AG04450 (cell line): ENCODE measurements around the gene ST14. TPM values are rescaled to one million over a fixed set of nuclear protein-coding genes. Genes with fewer than 3 reads are reported as not detected.

Experiments used
- CTCF ChIA-PET: fragments of 300-600, 350-600 bp; formaldehyde crosslinking; extraction: SDS; loops from one replicate; lab custom pipeline; 2022; ENCODE audit warnings: antibody characterized with exemption, inconsistent platforms; lab: Charles Lee
- POLR2A ChIA-PET: fragments of 350-600 bp; formaldehyde crosslinking; extraction: SDS; loops from one replicate; lab custom pipeline; 2021; ENCODE audit warnings: antibody characterized with exemption, inconsistent platforms; lab: Yijun Ruan, JAX
- DNase-seq: peaks from one replicate; pipeline ENCODE4 v3.0.0-alpha.2; 2011; ENCODE audit warnings: low read depth, low spot score
- H3K27ac ChIP-seq: one replicate; pipeline ENCODE4 v1.5.1; 2012; ENCODE audit warnings: low read depth, low read length, control low read depth
- H3K27me3 ChIP-seq: one replicate; pipeline ENCODE4 v1.6.0; 2012; ENCODE audit warnings: low read length; ENCODE audit not compliant: control insufficient read depth, insufficient read depth
- H3K4me3 ChIP-seq: 2 replicates; pipeline ENCODE4 v1.5.1; 2011; ENCODE audit warnings: mild to moderate bottlenecking, low read depth, low read length, control low read depth
- H3K9me3 ChIP-seq: 2 replicates; pipeline ENCODE4 v1.5.1; 2012; ENCODE audit warnings: low read length; ENCODE audit not compliant: control insufficient read depth, insufficient read depth
- polyA plus RNA-seq: library from polyadenylated mRNA; depleted of rRNA; stranded (reverse); fragments of >200 nt; gene quantifications from 2 replicates; pipeline ENCODE4 v1.2.3, GENCODE V29; 2011
- TF ChIP-seq, protein P1 (sequence below): IDR thresholded peaks from 2 replicates; pipeline ENCODE4 v1.5.1; 2011; ENCODE audit warnings: low read depth, low read length, control low read depth, inconsistent platforms

The ST14 gene
- polyA plus RNA-seq, 1 experiment: not detected

DNA sequence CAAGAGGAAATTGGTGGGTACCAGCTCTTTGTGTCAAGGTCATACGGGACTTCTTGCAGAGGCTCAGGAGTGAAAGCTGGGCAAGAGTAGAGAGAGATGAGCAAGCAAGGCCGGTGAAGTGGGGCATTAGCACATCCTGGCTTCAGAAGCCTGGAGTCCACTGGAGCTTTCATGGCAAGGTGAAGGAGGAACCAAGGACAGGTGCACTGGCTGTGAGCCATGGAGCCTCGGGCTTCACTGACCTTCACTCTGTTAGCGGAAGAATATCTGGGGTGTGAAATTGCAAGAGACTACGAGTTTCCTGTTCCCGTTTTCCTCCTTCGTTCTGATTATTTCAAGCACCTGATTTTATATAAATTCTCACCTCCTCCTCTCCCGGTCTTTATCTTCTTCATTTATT, 25.9 kb upstream of the ST14 start:
- H3K27ac ChIP-seq: no peak overlapping the region
- no peaks in the 10 kb centered on the region for H3K27me3 ChIP-seq
- POLR2A ChIA-PET: no interaction called here
- no peak overlapping the region for H3K4me3 ChIP-seq
- H3K9me3 ChIP-seq: no peaks in the 10 kb centered on the region
- DNase-seq: no peak
- TF ChIP-seq, protein P1, sequence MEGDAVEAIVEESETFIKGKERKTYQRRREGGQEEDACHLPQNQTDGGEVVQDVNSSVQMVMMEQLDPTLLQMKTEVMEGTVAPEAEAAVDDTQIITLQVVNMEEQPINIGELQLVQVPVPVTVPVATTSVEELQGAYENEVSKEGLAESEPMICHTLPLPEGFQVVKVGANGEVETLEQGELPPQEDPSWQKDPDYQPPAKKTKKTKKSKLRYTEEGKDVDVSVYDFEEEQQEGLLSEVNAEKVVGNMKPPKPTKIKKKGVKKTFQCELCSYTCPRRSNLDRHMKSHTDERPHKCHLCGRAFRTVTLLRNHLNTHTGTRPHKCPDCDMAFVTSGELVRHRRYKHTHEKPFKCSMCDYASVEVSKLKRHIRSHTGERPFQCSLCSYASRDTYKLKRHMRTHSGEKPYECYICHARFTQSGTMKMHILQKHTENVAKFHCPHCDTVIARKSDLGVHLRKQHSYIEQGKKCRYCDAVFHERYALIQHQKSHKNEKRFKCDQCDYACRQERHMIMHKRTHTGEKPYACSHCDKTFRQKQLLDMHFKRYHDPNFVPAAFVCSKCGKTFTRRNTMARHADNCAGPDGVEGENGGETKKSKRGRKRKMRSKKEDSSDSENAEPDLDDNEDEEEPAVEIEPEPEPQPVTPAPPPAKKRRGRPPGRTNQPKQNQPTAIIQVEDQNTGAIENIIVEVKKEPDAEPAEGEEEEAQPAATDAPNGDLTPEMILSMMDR: no peak
- CTCF ChIA-PET: interaction anchor here (1.1 to 8.9 kb wide), 4 partner anchors 14 to 251 kb away, joined by 4 to 395 read pairs (median 70); no protein-coding TSS in a partner anchor

DNA sequence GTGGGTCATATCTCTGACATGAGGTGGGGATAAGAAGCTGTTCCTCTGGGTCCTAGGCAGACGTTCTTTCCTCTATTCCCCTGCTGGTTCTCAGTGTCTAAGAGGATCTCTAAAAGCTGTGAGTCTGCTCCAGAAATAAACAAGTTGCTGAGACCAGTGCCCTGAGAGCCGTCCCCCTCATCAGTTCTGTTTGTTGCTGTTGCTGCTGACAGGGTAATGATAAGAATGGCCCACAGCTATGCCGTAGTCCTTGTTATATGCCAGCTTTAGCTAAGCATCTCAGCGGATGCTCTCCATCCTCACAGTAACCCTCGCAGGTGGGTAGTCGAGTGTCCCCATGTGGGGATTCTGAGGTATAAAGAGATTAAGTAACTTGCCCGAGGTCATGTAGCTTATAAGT, 23.5 kb upstream of the ST14 start:
- no peak for DNase-seq
- Histone ChIP-seq H3K27ac (no peak overlapping the region), H3K9me3 (no peaks in the 10 kb centered on the region), H3K27me3 (no peaks in the 10 kb centered on the region), H3K4me3 (no peak overlapping the region)
- ChIA-PET CTCF (interaction anchor here (8.2 to 8.9 kb wide), 2 partner anchors 16 to 213 kb away, joined by 96 to 395 read pairs; no protein-coding TSS in a partner anchor), POLR2A (interaction anchor here (0.6 kb wide), 1 partner anchor 134 kb away, joined by 3 read pairs; the partner anchor contains the start of gene PRDM10)
- TF ChIP-seq, protein P1: no peak

GRCh38 chr11:130137999-130138398, 21.6 kb upstream of the ST14 start:
- DNase-seq: no peak
- H3K4me3 ChIP-seq: no peak overlapping the region
- H3K9me3 ChIP-seq: no peaks in the 10 kb centered on the region
- CTCF ChIA-PET: interaction anchor here (8.9 kb wide), 1 partner anchor 215 kb away, joined by 395 read pairs; no protein-coding TSS in a partner anchor
- POLR2A ChIA-PET: no interaction called here
- H3K27me3 ChIP-seq: no peaks in the 10 kb centered on the region
- no peak overlapping the region for H3K27ac ChIP-seq
- TF ChIP-seq, protein P1: no peak

DNA sequence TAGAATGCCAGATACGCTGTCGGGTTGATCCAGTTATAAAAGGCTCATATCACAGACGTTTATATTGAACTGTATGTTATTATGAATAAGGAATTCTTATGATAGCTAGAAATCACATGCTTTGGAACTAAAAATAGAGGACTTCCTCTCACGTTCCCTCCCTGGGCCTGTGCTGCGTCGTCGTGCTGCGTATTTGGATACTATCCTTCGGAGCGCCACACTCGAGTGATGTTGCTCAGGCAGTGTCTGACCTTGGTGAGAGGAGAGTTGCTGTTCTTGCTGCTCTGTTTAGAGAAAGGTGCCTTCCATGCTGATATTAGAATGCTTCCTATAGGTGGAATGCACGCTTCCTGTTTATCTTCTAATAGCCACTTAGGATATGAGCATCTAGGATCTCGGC, 20.2 kb upstream of the ST14 start:
- TF ChIP-seq, protein P1: no peak
- DNase-seq: no peak
- ChIA-PET POLR2A (no interaction called here), CTCF (interaction anchor here (0.8 to 1.3 kb wide), 2 partner anchors 8 to 258 kb away, joined by 3 read pairs; no protein-coding TSS in a partner anchor)
- H3K27ac ChIP-seq: no peak overlapping the region
- H3K4me3 ChIP-seq: no peak overlapping the region
- H3K9me3 ChIP-seq: no peaks in the 10 kb centered on the region
- H3K27me3 ChIP-seq: no peaks in the 10 kb centered on the region

DNA sequence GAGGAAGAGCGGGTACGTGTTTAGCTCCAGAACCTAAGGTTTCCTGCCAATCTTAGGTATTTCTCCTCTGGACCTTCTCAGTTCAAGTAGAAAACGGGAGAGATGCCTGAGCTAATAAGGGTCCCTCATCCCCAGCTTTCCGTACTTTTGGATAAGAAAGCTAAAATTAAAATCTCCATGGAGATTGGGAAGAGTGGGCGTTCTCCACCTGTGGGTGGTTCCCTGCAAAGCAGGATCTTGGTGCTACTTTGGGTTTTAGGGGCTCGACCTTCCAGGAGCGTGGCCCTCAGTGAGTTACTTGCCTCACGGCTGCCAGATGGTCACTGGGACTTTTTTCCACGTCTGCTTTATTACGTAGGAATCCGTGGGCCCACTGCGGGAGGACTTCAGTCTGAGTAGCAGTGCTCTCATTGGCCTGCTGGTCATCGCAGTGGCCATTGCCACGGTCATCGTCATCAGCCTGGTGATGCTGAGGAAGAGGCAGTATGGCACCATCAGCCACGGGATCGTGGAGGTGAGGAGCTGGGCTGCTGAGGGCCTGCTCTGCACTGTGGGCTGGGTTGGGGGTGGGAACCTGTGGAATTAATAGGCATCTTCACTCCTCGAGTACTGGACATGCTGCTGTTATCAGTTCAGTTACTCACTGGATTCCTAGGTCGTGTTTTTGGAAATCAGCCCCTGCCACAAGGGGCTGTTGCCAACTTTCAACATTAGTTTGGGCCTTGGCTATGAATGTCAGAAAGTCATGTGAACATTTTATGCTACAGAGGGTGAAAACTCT, 17.8 kb upstream of the ST14 start:
- H3K4me3 ChIP-seq: no peak overlapping the region
- POLR2A ChIA-PET: no interaction called here
- DNase-seq: no peak
- H3K27me3 ChIP-seq: no peaks in the 10 kb centered on the region
- H3K9me3 ChIP-seq: no peaks in the 10 kb centered on the region
- TF ChIP-seq, protein P1: no peak
- CTCF ChIA-PET: interaction anchor here (1.6 kb wide), 1 partner anchor 9 kb away, joined by 5 read pairs; no protein-coding TSS in a partner anchor
- no peak overlapping the region for H3K27ac ChIP-seq
